ENCODE data around the gene MARCHF2. TPM values are rescaled to one million over a fixed set of nuclear protein-coding genes. Genes with fewer than 3 reads are reported as not detected.
"Not testable (repeated sequence)": the region's sequence is repeated elsewhere in the genome, so short reads cannot be mapped to it uniquely, and the experiment has no call there.

MARCHF2 gene
- total RNA-seq, 2 donors from 2014 or later = 222 to 270 TPM

- H3K27me3 ChIP-seq = no peaks in the 10 kb centered on the region
- H3K27ac ChIP-seq = no peak overlapping the region
- H3K4me3 ChIP-seq = no peak overlapping the region
- no peaks in the 10 kb centered on the region for H3K4me1 ChIP-seq
- no peak for DNase-seq (ENCODE audit: low spot score)
- H3K36me3 ChIP-seq = peaks cover 20% of the 10 kb centered on the region
- no peak for TF ChIP-seq CTCF (IDR thresholded peaks at IDR 0.05)
- peaks cover 0 to 6% of the 10 kb centered on the region in 2 donors for H3K9me3 ChIP-seq
Observed at GRCh38 chr19:8377598-8377997, 35.5 kb upstream of the MARCHF2 start.

GRCh38 chr19:8379156-8379891 is 33.8 kb upstream of the MARCHF2 start:
- H3K27me3 ChIP-seq; H3K36me3 ChIP-seq; H3K27ac ChIP-seq; H3K4me3 ChIP-seq; H3K4me1 ChIP-seq; DNase-seq (ENCODE audit: low spot score); H3K9me3 ChIP-seq: not testable (repeated sequence)

GRCh38 chr19:8384569-8384968 is 28.5 kb upstream of the MARCHF2 start:
- H3K4me3 ChIP-seq; H3K9me3 ChIP-seq; H3K27ac ChIP-seq; H3K4me1 ChIP-seq; H3K27me3 ChIP-seq; H3K36me3 ChIP-seq; DNase-seq (ENCODE audit: low spot score): not testable (repeated sequence)

GRCh38 chr19:8385103-8385502 is 28.0 kb upstream of the MARCHF2 start:
- not testable (repeated sequence) for DNase-seq (ENCODE audit: low spot score)

GRCh38 chr19:8385566-8385965 is 27.5 kb upstream of the MARCHF2 start:
- H3K27me3 ChIP-seq; H3K4me3 ChIP-seq; DNase-seq (ENCODE audit: low spot score); H3K9me3 ChIP-seq; H3K27ac ChIP-seq; H3K36me3 ChIP-seq: not testable (repeated sequence)
- H3K4me1 ChIP-seq = peaks cover 0 to 11% of the 10 kb centered on the region in 2 donors

More at GRCh38 chr19:8385103-8385502, 28.0 kb upstream of the MARCHF2 start:
- not testable (repeated sequence) for H3K9me3 ChIP-seq, H3K27ac ChIP-seq, H3K4me3 ChIP-seq, H3K36me3 ChIP-seq, H3K27me3 ChIP-seq
- H3K4me1 ChIP-seq = peaks cover 0 to 11% of the 10 kb centered on the region in 2 donors

GRCh38 chr19:8386419-8386818 is 26.7 kb upstream of the MARCHF2 start:
- not testable (repeated sequence) for DNase-seq (ENCODE audit: low spot score); H3K27ac ChIP-seq; H3K4me3 ChIP-seq; H3K36me3 ChIP-seq; H3K27me3 ChIP-seq; H3K9me3 ChIP-seq
- peaks cover 0 to 18% of the 10 kb centered on the region in 2 donors for H3K4me1 ChIP-seq

- Histone ChIP-seq H3K27me3 (no peaks in the 10 kb centered on the region), H3K4me1 (peaks cover 0 to 24% of the 10 kb centered on the region in 2 donors), H3K4me3 (no peak overlapping the region), H3K27ac (no peak overlapping the region), H3K9me3 (no peaks in the 10 kb centered on the region), H3K36me3 (no peaks in the 10 kb centered on the region)
- TF ChIP-seq CTCF (IDR thresholded peaks at IDR 0.05) = no peak
- no peak for DNase-seq (ENCODE audit: low spot score)
Observed at GRCh38 chr19:8386990-8387389, 26.1 kb upstream of the MARCHF2 start.

GRCh38 chr19:8387688-8388611 is 25.2 kb upstream of the MARCHF2 start:
- TF ChIP-seq CTCF (IDR thresholded peaks at IDR 0.05) = no peak
- Histone ChIP-seq H3K36me3 (no peaks in the 10 kb centered on the region), H3K4me1 (peaks cover 0 to 33% of the 10 kb centered on the region in 2 donors), H3K9me3 (no peaks in the 10 kb centered on the region), H3K27me3 (no peaks in the 10 kb centered on the region), H3K4me3 (no peak overlapping the region), H3K27ac (peak overlapping the region in 1 of 2 donors; percentile 100)
- DNase-seq (ENCODE audit: low spot score) = no peak

Measured in right atrium auricular region (tissue), 2 donors.